Right ventricle myocardium inferior (tissue), 1 donor: Measurements from ENCODE around the gene AKAP4. TPM values are rescaled to one million over a fixed set of nuclear protein-coding genes. Genes with fewer than 3 reads are reported as not detected.

Experiments used
- total RNA-seq: library from RNA; stranded (reverse); fragmentation: NEBNext Ultra II Directional; extraction: Animal tissue kit (Norgen Biotek cat#: 25700); gene quantifications from one replicate; pipeline ENCODE4 v1.2.1, GENCODE V29; 2021
- donor health status: DM: no; HTN: yes; CAD: no; lungs with severe emphysema.

AKAP4 gene
- total RNA-seq, 1 donor from 2014 or later = not detected

Other genes starting within 250 kb of the AKAP4 start
- gene CCNB3, start 3.8 kb upstream of the AKAP4 start, total RNA-seq = 0.41 TPM